Measurements from ENCODE around the gene SYT14.

- TF ChIP-seq, protein P1, sequence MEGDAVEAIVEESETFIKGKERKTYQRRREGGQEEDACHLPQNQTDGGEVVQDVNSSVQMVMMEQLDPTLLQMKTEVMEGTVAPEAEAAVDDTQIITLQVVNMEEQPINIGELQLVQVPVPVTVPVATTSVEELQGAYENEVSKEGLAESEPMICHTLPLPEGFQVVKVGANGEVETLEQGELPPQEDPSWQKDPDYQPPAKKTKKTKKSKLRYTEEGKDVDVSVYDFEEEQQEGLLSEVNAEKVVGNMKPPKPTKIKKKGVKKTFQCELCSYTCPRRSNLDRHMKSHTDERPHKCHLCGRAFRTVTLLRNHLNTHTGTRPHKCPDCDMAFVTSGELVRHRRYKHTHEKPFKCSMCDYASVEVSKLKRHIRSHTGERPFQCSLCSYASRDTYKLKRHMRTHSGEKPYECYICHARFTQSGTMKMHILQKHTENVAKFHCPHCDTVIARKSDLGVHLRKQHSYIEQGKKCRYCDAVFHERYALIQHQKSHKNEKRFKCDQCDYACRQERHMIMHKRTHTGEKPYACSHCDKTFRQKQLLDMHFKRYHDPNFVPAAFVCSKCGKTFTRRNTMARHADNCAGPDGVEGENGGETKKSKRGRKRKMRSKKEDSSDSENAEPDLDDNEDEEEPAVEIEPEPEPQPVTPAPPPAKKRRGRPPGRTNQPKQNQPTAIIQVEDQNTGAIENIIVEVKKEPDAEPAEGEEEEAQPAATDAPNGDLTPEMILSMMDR (IDR thresholded peaks at IDR 0.05; ENCODE audit: borderline replicate concordance, extremely low read depth, low read length, poor library complexity, severe bottlenecking), result no peak
- TF ChIP-seq EZH2 (IDR thresholded peaks at IDR 0.05; ENCODE audit: borderline replicate concordance, low read depth, low read length, severe bottlenecking), result no peak
Measured at GRCh38 chr1:210031473-210031872, 93.5 kb downstream of the SYT14 start.
